Measurements from ENCODE around the gene INSYN2B.
"Not testable (repeated sequence)": the region's sequence is repeated elsewhere in the genome, so short reads cannot be mapped to it uniquely, and the experiment has no call there.

Gene INSYN2B

DNA sequence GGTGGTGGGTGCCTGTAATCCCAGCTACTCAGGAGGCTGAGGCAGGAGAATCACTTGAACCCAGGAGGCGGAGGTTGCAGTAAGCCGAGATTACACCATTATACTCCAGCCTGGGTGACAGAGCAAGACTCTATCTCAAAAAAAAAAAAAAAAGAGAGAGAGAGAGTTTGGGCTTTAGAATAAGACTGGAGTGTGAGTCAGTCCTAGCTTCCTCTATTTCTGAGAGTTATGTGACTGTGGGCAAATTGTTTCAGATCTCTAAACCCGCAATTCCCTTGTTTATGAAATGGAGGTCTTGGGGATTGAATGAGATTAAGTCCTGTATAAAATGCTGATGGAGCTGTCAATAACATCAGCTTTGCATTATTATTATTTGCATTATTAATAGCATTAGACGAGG is 27.1 kb downstream of the INSYN2B start:
- H3K4me3 ChIP-seq (ENCODE audit: low read length in 2 of 2); H3K27me3 ChIP-seq (ENCODE audit: control insufficient read depth in 1 of 2, insufficient read depth in 2 of 2, low read length in 2 of 2); H3K4me1 ChIP-seq (ENCODE audit: control insufficient read depth, insufficient read depth, low read length); H3K36me3 ChIP-seq (ENCODE audit: control insufficient read depth in 2 of 2, insufficient read depth in 2 of 2, low read length in 2 of 2); H3K9ac ChIP-seq (ENCODE audit: low read length in 2 of 2); H3K27ac ChIP-seq (ENCODE audit: low read length); H3K9me3 ChIP-seq (ENCODE audit: control insufficient read depth in 2 of 2, low read length in 2 of 2): not testable (repeated sequence)

DNA sequence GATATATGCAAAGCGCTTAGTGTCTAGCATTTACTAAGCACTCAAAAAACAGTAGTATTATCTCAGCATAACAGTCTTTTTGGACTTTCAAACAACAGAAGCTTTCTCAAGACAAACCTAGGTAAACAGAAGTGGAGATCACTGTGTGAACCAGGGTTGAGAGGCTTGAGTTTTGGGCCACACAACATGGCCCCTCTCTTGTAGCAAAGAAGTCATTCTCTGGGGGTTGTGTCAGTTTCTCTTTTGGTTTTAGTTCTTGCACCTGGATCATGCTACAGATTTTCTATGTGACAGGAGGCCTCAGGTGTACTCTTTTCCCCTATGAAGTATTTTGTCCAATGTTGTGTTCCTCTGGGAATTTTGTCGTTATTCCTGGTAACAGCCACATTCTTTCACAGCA is 30.0 kb downstream of the INSYN2B start:
- H3K4me3 ChIP-seq (ENCODE audit: low read length in 2 of 2) = no peak overlapping the region
- H3K4me1 ChIP-seq (ENCODE audit: control insufficient read depth, insufficient read depth, low read length) = no peaks in the 10 kb centered on the region
- H3K36me3 ChIP-seq (ENCODE audit: control insufficient read depth in 2 of 2, insufficient read depth in 2 of 2, low read length in 2 of 2) = no peaks in the 10 kb centered on the region
- H3K27me3 ChIP-seq (ENCODE audit: control insufficient read depth in 1 of 2, insufficient read depth in 2 of 2, low read length in 2 of 2) = no peaks in the 10 kb centered on the region
- no peak overlapping the region for H3K9ac ChIP-seq (ENCODE audit: low read length in 2 of 2)
- no peaks in the 10 kb centered on the region for H3K9me3 ChIP-seq (ENCODE audit: control insufficient read depth in 2 of 2, low read length in 2 of 2)
- H3K27ac ChIP-seq (ENCODE audit: low read length) = no peak overlapping the region

DNA sequence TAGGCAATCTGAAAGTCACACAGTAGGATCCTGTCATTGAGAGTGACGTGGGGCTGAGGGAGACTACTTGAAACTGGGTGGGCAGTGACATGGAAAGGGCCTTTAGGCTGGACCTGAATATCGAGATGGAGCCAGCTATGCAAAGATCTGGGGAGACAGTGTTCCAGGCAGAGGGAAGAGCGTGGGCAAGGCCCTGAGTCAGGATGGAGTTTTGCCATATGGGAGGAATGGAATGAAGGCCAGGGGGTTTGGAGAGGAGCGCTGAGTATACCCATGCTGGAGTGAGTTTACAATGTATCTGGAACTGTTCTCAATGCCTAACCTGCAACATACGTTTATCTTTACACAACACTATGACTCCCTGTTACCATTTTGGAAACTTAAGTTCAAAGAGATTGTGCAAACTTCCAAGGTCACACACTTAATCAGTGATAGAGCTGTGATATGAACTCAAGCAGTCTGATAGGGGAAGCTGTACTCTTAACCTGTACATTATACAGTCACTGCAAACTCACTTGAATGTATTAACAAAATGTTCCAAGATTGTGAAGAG is 33.5 kb downstream of the INSYN2B start:
- Histone ChIP-seq H3K27ac (ENCODE audit: low read length) (no peak overlapping the region), H3K4me3 (ENCODE audit: low read length in 2 of 2) (no peak overlapping the region)

DNA sequence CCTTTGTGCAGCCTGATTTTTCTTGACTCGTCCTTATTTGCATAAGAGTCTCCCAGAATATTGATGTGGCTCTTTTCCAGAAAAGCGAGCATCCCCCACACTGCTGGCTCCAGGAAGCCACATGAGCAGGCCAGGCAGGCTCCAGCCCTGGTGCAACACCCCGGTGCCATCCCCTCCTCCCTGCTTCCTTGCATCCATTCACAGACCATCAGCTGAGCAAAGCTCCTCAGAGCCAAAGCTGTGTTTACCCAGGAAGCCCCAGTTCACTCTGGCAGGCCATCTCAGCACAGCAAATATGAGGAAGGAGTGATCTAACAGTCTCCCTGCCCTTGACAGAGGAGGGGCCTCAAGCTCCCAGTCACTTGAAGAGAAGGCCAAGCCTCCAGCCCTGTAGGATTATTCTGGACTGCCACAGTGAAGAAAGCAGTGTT is 34.4 kb downstream of the INSYN2B start:
- H3K9me3 ChIP-seq (ENCODE audit: control insufficient read depth in 2 of 2, low read length in 2 of 2) = no peaks in the 10 kb centered on the region
- H3K36me3 ChIP-seq (ENCODE audit: control insufficient read depth in 2 of 2, insufficient read depth in 2 of 2, low read length in 2 of 2) = no peaks in the 10 kb centered on the region
- H3K4me3 ChIP-seq (ENCODE audit: low read length in 2 of 2) = no peak overlapping the region
- H3K27ac ChIP-seq (ENCODE audit: low read length) = no peak overlapping the region
- H3K27me3 ChIP-seq (ENCODE audit: control insufficient read depth in 1 of 2, insufficient read depth in 2 of 2, low read length in 2 of 2) = peaks cover 0 to 2% of the 10 kb centered on the region in 2 donors
- no peaks in the 10 kb centered on the region for H3K4me1 ChIP-seq (ENCODE audit: control insufficient read depth, insufficient read depth, low read length)
- H3K9ac ChIP-seq (ENCODE audit: low read length in 2 of 2) = no peak overlapping the region

More for the DNA sequence above, 33.5 kb downstream of the INSYN2B start:
- Histone ChIP-seq H3K36me3 (ENCODE audit: control insufficient read depth in 2 of 2, insufficient read depth in 2 of 2, low read length in 2 of 2) (no peaks in the 10 kb centered on the region), H3K4me1 (ENCODE audit: control insufficient read depth, insufficient read depth, low read length) (no peaks in the 10 kb centered on the region), H3K27me3 (ENCODE audit: control insufficient read depth in 1 of 2, insufficient read depth in 2 of 2, low read length in 2 of 2) (peaks cover 0 to 2% of the 10 kb centered on the region in 2 donors), H3K9me3 (ENCODE audit: control insufficient read depth in 2 of 2, low read length in 2 of 2) (no peaks in the 10 kb centered on the region), H3K9ac (ENCODE audit: low read length in 2 of 2) (no peak overlapping the region)

DNA sequence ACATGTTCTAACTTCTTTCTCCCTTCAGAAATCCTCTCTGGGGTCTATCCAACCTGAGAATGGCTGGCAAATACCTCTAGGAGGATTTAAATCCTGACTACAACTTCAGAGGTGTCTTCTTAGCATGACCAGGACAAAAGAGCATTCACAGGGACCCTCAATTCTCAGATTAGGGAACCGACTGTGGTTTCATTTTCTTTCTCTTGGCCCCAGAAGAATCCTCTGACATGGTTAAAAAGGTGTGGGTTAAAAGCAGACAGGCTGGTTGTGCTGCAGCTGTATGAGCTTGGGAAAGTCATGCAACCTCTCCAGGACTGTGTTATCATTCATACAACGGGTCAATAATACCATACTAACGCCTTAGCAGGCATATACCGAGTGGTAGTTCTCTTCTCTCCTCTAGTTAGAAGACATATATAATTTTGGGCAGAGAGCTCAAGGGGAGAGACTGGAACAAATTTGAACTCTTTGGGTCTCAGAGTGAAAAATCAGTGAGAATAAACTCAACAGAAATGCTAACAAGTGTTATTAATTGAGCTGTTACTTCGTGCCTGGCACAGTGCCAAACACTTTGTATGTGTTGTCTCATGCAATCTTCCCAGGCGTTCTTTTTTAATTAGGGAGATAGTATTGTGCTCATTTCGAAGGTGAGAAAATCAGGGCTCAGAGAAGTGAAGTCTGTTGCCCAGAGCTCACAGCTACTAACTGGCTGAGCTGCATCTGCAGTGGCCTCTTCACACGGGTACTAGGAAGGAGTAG is 35.2 kb downstream of the INSYN2B start:
- peaks cover 0 to 2% of the 10 kb centered on the region in 2 donors for H3K27me3 ChIP-seq (ENCODE audit: control insufficient read depth in 1 of 2, insufficient read depth in 2 of 2, low read length in 2 of 2)
- H3K9me3 ChIP-seq (ENCODE audit: control insufficient read depth in 2 of 2, low read length in 2 of 2) = no peaks in the 10 kb centered on the region
- no peak overlapping the region for H3K27ac ChIP-seq (ENCODE audit: low read length)
- H3K36me3 ChIP-seq (ENCODE audit: control insufficient read depth in 2 of 2, insufficient read depth in 2 of 2, low read length in 2 of 2) = no peaks in the 10 kb centered on the region
- H3K4me1 ChIP-seq (ENCODE audit: control insufficient read depth, insufficient read depth, low read length) = no peaks in the 10 kb centered on the region
- H3K4me3 ChIP-seq (ENCODE audit: low read length in 2 of 2) = no peak overlapping the region
- H3K9ac ChIP-seq (ENCODE audit: low read length in 2 of 2) = no peak overlapping the region

DNA sequence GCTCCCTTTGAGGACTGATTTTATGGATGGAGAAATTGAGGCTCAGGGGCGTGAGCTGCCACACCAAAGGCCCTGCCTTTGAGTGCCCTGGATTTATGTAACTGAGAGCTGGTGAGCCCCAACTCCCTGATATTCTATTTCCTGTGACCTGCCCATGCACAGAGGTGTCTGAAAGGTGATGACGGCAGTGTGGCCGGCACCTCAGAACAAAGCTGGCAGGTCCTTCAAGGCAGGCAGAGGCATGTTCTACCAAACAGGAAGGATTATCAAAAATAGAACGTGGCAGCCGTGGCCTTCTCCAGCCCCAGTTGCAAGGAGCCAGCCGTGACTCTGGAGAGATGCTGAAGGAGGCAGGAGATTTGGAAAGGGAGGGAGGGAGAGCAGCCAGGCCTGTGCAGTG is 36.2 kb downstream of the INSYN2B start:
- Histone ChIP-seq H3K4me1 (ENCODE audit: control insufficient read depth, insufficient read depth, low read length) (no peaks in the 10 kb centered on the region), H3K27ac (ENCODE audit: low read length) (no peak overlapping the region), H3K27me3 (ENCODE audit: control insufficient read depth in 1 of 2, insufficient read depth in 2 of 2, low read length in 2 of 2) (peaks cover 0 to 2% of the 10 kb centered on the region in 2 donors), H3K9me3 (ENCODE audit: control insufficient read depth in 2 of 2, low read length in 2 of 2) (no peaks in the 10 kb centered on the region), H3K4me3 (ENCODE audit: low read length in 2 of 2) (no peak overlapping the region), H3K9ac (ENCODE audit: low read length in 2 of 2) (no peak overlapping the region), H3K36me3 (ENCODE audit: control insufficient read depth in 2 of 2, insufficient read depth in 2 of 2, low read length in 2 of 2) (no peaks in the 10 kb centered on the region)

DNA sequence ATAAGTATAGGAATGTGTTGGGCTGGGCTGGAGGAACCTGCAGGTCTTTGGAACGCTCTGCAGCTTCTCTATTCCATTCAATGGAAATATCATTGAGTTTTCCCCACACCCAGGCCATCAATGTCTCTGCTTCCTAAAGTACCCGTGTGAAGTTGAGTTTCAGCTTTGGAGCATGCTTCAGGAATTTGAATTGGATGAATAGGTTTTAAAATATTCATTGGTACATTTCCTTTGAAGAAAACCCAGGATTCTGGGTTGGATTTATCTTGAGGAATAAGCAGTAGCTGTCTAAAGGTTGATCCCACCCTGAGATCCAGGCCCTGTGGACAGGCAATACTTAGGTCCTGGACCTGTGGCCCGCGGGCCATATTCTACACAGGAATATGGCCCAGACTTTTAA is 37.3 kb downstream of the INSYN2B start:
- Histone ChIP-seq H3K27me3 (ENCODE audit: control insufficient read depth in 1 of 2, insufficient read depth in 2 of 2, low read length in 2 of 2) (peaks cover 0 to 2% of the 10 kb centered on the region in 2 donors), H3K9me3 (ENCODE audit: control insufficient read depth in 2 of 2, low read length in 2 of 2) (no peaks in the 10 kb centered on the region), H3K36me3 (ENCODE audit: control insufficient read depth in 2 of 2, insufficient read depth in 2 of 2, low read length in 2 of 2) (no peaks in the 10 kb centered on the region), H3K4me3 (ENCODE audit: low read length in 2 of 2) (no peak overlapping the region), H3K27ac (ENCODE audit: low read length) (no peak overlapping the region), H3K9ac (ENCODE audit: low read length in 2 of 2) (no peak overlapping the region), H3K4me1 (ENCODE audit: control insufficient read depth, insufficient read depth, low read length) (no peaks in the 10 kb centered on the region)

DNA sequence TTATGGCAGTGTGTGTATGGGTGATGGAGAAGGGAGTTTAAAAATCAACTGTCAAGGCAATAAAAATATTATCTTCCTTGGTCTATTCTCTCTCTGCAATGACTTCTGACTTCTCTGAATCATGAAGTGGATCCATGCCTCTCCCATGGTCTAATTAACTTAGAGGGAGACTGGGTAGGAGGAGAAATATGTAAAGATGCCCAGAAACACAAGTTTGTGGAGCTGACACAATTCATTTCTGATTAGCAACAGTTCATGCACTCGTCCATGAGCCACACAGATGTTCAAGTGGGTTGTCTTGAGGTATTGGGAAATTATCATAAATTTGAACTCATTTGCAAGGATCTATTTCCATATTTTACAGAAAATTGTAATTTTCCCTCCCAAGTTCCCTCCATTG is 38.1 kb downstream of the INSYN2B start:
- Histone ChIP-seq H3K27me3 (ENCODE audit: control insufficient read depth in 1 of 2, insufficient read depth in 2 of 2, low read length in 2 of 2) (peaks cover 0 to 2% of the 10 kb centered on the region in 2 donors), H3K4me3 (ENCODE audit: low read length in 2 of 2) (no peak overlapping the region), H3K9ac (ENCODE audit: low read length in 2 of 2) (no peak overlapping the region)

DNA sequence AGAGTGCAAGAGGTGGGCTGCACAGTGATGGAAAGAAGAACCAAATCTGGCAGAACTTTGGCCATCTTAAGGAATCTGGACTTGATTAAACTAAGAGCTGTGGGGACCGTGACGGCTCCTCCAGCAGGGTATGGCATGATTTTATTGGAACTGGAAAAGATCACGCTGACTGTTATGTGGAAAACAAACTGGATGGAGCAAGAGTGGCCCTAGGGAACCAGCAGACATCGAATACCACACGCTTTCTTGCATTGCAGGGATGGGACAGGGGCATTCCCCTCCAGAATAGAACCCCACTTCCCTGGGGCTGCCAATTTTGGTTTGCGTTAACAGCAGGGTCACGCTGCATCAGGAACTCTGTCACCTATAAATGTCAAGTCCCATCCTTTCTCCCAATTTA is 38.8 kb downstream of the INSYN2B start:
- Histone ChIP-seq H3K36me3 (ENCODE audit: control insufficient read depth in 2 of 2, insufficient read depth in 2 of 2, low read length in 2 of 2) (no peaks in the 10 kb centered on the region), H3K4me3 (ENCODE audit: low read length in 2 of 2) (no peak overlapping the region), H3K9me3 (ENCODE audit: control insufficient read depth in 2 of 2, low read length in 2 of 2) (no peaks in the 10 kb centered on the region), H3K27ac (ENCODE audit: low read length) (no peak overlapping the region), H3K9ac (ENCODE audit: low read length in 2 of 2) (no peak overlapping the region), H3K4me1 (ENCODE audit: control insufficient read depth, insufficient read depth, low read length) (no peaks in the 10 kb centered on the region), H3K27me3 (ENCODE audit: control insufficient read depth in 1 of 2, insufficient read depth in 2 of 2, low read length in 2 of 2) (peaks cover 0 to 2% of the 10 kb centered on the region in 2 donors)

More for the DNA sequence above, 38.1 kb downstream of the INSYN2B start:
- H3K4me1 ChIP-seq (ENCODE audit: control insufficient read depth, insufficient read depth, low read length) = no peaks in the 10 kb centered on the region
- no peak overlapping the region for H3K27ac ChIP-seq (ENCODE audit: low read length)
- H3K36me3 ChIP-seq (ENCODE audit: control insufficient read depth in 2 of 2, insufficient read depth in 2 of 2, low read length in 2 of 2) = no peaks in the 10 kb centered on the region
- no peaks in the 10 kb centered on the region for H3K9me3 ChIP-seq (ENCODE audit: control insufficient read depth in 2 of 2, low read length in 2 of 2)

DNA sequence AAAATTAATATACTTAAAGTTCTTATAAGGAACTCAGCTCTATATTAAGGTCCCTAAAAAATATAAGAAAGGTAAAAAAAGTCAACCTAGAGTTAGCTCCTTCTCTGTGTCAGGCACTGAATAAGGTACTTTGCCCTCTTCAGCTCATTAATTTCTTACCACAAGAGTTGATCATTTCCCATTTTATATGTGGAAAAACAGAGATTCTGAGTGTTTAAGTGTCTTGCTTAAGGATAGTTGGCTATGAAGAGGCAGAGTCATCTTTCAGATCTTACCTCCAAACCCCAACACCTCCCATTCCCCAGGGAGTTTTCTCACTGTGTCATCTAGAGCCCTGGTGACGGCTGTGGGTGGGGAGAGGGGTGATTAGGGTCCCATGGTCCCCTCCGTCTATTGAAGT is 40.6 kb downstream of the INSYN2B start:
- Histone ChIP-seq H3K27me3 (ENCODE audit: control insufficient read depth in 1 of 2, insufficient read depth in 2 of 2, low read length in 2 of 2) (peaks cover 0 to 2% of the 10 kb centered on the region in 2 donors), H3K27ac (ENCODE audit: low read length) (no peak overlapping the region), H3K36me3 (ENCODE audit: control insufficient read depth in 2 of 2, insufficient read depth in 2 of 2, low read length in 2 of 2) (no peaks in the 10 kb centered on the region), H3K4me3 (ENCODE audit: low read length in 2 of 2) (no peak overlapping the region), H3K9me3 (ENCODE audit: control insufficient read depth in 2 of 2, low read length in 2 of 2) (no peaks in the 10 kb centered on the region), H3K9ac (ENCODE audit: low read length in 2 of 2) (no peak overlapping the region), H3K4me1 (ENCODE audit: control insufficient read depth, insufficient read depth, low read length) (no peaks in the 10 kb centered on the region)

DNA sequence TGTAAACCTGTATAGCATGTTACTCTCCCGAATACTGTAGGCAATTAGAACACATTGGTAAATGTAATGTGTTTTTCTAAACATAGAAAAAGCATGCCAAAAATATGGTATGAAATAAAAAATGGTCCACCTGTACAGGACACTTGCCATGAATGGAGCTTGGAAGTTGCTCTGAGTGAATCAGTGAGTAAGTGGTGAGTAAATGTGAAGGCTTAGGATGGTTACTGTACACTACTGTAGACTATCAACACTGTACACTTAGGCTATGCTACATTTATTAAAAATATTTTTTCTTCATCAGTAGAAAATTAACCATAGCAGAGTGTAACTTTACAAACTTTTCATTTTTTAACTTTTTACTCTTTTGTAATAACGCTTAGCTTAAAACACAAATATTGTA is 41.9 kb downstream of the INSYN2B start:
- H3K4me3 ChIP-seq (ENCODE audit: low read length in 2 of 2) = no peak overlapping the region
- H3K27ac ChIP-seq (ENCODE audit: low read length) = no peak overlapping the region
- no peaks in the 10 kb centered on the region for H3K4me1 ChIP-seq (ENCODE audit: control insufficient read depth, insufficient read depth, low read length)
- H3K9me3 ChIP-seq (ENCODE audit: control insufficient read depth in 2 of 2, low read length in 2 of 2) = no peaks in the 10 kb centered on the region
- H3K27me3 ChIP-seq (ENCODE audit: control insufficient read depth in 1 of 2, insufficient read depth in 2 of 2, low read length in 2 of 2) = peaks cover 0 to 5% of the 10 kb centered on the region in 2 donors
- no peak overlapping the region for H3K9ac ChIP-seq (ENCODE audit: low read length in 2 of 2)
- H3K36me3 ChIP-seq (ENCODE audit: control insufficient read depth in 2 of 2, insufficient read depth in 2 of 2, low read length in 2 of 2) = no peaks in the 10 kb centered on the region
